HG02610 (cell line): ENCODE results near the gene ZBTB20.

ENCODE experiments used
- ATAC-seq: cut with Tn5 transposase; IDR thresholded peaks from one replicate; pipeline ENCODE4 v1.9.1; 2021; ENCODE audit warnings: mild to moderate bottlenecking, moderate library complexity; ENCODE audit not compliant: unreplicated experiment

The ZBTB20 gene

DNA sequence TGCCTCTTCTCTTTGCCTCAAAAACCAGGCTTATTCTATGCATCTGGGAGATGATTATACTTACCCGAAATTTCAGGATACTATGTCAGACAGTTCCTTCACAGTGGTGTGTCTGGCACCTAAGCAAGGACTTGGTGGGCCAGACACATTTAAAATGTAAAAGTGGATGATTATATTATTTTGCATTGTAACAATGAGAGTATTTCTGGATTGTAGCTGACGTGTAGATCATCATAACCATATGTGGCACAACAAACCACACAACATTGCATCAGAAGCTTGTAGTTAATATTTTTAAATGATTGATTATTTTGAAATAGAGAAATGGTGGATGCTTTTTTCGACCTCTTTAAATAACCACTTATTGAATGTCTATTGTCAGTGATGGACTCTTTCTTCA lies 744.2 kb downstream of the ZBTB20 start:
- no peak for ATAC-seq

DNA sequence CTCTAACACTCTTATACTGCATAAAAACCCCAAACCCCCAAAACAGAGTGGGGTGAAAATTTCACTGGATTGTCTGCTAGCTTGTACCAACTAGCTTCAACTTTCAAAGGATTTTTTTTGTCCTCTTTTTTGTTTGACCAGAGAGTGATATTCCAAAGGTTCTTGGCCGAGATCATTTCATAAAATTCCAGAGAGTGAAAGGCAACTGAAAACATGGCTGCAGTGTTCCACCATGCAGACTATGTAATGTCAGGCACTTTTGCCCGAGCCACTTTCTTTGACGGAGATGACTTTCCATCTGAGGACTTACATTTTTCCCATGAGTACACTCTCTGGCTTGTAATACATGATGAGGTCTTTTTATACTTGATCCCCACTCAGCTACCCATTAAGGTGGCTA lies 745.7 kb downstream of the ZBTB20 start:
- no peak for ATAC-seq

DNA sequence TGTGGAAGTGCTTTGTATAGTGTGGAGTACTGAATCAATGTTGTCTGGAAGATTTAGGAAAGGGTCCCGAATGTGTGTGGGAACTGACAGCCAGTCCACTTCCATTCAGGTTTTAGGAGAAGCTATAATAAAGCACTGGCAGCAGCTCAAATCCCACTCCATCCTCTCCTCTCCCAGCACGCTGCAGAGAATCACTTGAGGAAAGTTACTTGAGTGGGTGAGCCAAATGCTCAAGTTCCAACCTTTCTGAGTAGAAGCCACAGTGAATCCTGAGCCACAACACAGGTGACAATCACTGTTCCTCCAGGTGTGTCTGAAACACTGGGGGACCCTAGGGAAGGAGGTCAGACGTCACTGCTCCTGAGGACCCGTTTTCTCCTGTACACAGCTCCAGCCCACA lies 746.7 kb downstream of the ZBTB20 start:
- no peak for ATAC-seq

DNA sequence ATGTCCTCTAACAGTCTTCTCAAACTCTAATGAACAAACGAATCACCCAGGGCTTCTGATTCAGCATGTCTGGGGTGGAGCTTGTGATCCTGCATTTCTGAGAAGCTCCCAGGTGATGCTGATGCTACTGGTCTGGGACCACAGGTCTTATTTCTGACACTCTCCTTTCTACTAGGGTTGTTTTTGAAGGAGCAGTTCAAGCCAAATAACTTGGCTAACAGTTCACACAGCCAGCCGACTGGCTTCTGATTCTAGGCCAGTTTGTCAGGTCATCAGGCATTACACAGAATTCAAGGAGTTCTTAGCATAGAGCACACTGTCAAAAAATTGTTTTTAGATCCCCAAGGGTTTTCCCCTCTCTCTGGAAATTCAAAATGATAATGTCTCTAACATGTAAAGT lies 752.5 kb downstream of the ZBTB20 start:
- ATAC-seq = no peak

DNA sequence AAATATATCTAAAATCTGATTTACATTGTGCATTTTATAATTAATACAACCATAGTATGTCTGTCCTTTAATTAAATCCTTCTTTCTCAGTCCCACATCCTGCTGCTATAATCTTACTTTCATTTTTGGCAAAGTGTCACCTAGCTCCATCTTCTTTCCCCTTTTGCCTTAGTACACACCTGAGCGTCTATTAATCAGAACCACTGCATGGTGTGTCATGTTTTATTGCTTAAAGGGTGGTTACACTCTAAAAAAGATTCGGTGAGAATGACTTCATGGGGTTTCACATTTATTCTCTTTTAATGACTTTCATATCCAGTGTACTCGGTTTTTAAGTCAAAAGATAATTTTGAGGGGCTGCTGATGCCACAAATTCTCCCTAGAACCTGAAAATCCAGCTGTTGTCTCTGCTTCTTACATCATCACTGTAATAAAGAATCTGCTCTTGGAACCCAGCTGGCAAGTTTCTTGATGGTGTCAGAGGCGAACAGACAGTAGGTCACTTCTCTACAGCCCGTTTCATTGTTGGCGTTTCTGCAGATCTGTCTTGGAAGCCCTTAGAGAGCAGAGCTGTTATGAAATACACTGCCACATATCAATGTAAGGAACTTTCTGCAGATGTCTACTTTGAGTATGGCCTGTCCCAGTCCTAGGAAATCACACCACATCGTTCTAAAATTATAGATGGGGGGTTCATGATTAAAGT lies 753.6 kb downstream of the ZBTB20 start:
- no peak for ATAC-seq

DNA sequence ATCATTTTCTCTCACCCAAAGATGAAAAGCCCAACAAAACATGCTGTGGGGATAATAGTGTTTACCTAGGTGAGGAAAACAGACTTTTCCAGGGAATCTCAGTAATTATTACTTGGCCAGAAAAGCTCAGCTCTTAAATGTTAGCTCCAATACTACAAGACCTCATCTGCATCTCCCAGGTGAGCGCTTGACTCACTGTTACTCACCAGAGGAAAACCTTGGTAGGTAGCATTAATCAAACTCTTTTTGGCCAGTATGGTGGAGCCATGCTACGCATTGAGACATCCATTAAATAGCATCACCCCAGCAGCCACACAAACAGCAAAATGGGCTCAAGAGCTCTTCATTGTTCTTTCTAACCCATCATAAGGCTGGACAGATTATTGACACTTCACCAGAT lies 754.3 kb downstream of the ZBTB20 start:
- ATAC-seq = no peak

DNA sequence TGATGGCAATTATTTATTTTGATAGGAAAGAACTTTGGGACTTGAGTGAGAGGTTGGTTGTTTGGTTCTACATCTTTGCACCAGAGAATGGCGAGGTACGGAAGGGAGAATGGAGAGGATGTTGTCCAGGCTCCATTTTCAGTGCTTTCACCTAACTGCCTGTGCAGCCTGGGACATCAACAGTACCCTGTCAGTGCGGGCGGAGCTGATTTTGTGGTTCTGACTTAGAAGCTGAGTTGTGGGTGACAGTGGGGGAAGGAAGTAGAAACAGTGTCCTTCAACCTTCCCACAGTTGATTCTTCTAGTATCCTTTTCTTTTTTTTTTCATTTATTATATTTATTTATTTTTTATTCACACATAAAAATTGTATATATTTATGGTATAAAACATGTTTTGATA lies 757.9 kb downstream of the ZBTB20 start:
- ATAC-seq = no peak

DNA sequence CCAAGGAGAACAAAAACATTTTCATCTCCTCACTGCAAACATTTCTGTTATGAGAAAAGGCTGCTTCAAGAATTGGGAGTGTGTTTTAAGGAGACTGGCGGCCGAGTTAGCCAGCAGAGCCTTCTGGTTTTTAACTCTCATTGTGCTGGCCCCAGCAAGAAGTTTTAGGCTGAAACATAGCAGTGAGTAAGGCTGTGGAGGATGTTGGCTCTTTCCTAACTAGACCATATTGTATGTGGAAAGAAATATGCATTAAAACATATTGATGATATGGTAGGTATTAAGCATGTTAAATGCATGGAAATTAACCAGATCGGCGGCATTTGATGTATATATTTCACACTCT lies 762.6 kb downstream of the ZBTB20 start:
- ATAC-seq = no peak

DNA sequence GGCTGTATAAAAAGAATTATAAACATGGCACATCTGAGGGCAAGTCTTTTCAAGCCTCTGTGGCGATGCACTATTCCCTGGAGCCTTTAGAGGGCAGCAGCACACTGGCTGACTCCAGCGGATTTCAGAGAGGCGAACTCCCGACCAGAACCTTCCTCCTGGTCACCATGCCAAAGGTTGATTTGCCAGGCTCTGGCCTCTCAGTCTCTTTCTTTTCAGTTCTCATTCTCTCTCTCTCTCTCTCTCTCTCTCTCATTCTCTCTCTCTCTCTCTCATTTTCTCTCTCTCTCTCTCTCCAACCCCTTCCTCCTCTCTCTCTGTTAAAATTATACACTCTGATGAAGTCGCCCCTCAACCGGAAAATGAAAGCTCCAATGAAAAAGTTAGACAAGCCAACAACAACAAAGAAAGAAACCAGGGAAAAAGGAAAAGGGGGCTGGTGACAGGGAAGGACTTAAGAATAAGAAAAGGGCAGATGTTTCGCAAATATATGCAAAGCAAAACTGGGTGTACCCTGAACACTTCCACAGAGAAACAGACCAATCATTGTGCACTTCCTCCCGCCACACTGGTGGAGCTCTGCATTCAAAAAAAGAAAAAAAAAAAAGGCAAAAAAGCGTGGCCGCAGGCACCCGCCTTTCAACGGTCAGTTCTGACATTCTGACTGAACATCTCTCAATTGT lies 763.1 kb downstream of the ZBTB20 start:
- peak; percentile 88 for ATAC-seq

DNA sequence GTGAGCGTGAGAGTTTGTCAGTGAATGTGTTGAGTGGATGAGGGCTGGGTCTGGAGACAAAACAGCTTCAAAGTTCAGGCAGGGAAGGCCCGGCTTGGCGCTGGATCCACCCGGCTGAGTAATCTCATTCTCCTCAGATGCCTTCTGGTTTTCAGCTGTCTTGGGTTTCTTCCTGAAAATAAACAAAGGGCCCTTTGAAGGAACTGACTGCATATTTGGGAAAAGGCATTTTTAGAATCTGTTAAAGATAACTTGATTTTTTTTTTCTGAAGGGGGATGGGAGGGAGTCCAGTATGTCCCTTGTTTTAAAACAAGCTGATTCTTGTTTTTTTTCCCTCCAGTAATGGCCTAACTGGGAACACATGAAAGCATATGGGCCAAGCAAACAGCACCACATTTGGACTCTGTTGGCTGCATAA lies 766.8 kb downstream of the ZBTB20 start:
- ATAC-seq = no peak

DNA sequence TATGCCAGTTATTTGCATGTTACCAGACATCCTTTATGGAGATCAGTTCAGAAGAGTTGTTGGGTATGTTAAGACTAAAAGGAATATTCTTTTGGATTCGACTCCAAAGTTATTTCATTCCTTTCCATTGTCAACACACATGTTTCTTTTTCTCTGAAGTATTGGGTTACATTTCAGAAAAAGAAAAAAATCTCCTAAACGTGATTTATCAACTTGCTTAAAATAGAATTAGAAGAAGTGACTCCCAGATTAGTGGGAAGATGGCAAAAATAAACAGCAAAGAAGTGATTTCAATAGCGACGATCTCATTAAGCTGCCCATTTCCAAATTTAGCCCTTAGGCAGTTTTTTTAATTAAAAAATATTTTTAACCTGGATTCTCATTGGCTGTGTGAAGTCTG lies 767.8 kb downstream of the ZBTB20 start:
- ATAC-seq = no peak

DNA sequence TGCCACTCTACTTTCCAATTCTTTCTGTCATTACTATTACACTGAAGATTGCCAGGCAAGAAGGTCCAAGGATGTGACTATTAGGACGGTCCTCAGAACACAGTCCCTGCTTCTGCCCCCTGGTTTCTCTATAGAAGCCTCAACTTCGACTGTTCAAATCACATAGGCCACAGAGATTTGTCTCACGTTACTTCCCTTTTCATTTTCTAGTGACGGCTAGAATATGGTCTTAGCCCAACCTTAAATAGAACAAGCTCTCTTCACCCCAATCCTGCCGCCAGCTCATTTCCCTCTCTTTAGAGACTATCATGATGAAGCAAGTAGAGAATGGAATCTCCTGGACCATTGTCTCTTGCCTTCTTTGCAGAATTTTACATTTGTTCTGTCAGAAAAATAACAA lies 768.3 kb downstream of the ZBTB20 start:
- ATAC-seq = no peak

DNA sequence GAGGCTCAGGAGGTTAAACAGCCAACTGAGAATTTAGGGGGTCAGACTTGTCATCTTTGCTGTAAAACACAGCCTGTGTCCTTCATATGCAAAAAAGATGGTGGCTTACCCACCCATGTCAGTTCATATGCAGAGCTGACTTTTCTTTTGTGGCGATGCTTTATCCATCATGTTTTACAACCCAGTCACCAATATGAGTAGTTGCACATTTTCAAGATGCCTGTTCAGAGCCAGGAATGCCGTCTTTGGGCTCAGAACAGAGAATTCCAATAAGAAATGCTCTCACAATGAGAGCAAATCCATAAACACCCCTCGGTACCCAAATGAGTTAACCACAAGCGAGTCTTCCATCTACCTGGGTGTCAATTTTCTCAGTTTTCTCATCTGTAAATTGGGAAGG lies 769.7 kb downstream of the ZBTB20 start:
- no peak for ATAC-seq

DNA sequence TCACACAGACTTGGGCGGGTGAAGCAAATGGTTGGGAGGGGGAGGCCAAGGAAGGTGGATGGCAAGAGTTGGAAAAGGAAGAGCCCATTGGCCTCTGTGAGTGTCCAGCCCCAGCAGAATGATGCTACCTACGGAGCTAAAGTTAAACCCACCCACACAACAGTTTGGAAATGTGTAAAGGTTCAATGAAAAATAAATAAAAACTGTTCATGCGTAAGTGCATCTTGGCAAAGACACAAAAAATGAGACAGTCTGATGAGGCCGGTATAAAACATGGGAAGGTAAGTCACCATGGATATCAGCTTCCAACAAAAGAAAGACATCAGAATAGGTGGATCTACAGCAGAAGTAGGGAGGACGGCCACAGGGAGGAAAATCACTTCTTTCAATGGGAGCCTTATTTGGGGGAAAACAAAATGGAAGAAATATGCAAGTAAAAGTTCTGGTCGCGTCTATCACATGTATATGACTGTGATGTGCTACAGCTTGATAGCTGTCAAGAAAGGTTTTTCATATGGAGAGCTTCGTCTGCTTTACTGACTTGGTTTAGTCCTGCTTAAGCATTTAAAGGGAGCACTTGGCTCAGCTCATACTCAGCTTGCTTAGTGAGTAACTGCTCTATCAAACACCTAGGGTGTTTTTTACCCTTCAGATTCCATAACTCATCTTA lies 770.4 kb downstream of the ZBTB20 start:
- ATAC-seq = no peak

DNA sequence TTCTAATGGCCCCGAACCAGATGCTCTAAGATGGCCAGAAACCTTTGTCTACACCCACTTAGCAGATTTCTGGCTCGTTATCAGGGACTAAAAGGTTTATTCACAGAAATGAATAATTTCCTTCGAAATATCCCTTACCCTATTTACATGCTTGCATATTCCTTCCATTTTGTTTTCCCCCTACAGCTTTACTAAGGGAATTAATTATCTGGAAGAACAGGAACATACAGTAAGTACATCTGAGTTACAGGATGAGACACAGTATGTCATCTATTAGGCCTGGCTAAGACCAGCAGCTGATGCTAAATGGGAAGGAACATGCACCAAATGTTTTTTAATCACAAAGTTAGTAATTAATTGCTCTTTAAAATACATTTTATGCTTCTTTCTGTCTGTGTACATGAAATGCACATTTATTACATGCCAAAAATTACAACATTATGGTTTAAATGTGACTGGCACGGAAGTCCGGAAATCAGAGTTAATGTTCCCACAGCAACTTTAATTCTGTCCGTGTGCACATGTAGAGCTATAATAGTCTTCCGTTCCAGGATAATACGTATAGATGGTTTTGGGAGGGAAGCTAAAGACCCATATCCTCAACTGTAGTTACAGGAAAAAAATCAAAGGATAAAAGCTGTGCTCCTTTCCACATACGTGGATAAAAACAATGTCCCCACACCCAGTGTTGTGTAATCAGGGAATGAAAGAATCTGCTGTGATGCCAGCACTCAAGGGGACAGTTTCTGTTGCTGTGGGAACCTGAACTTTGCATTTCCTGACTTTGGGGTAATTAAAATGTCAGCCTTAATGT lies 771.3 kb downstream of the ZBTB20 start:
- no peak for ATAC-seq

DNA sequence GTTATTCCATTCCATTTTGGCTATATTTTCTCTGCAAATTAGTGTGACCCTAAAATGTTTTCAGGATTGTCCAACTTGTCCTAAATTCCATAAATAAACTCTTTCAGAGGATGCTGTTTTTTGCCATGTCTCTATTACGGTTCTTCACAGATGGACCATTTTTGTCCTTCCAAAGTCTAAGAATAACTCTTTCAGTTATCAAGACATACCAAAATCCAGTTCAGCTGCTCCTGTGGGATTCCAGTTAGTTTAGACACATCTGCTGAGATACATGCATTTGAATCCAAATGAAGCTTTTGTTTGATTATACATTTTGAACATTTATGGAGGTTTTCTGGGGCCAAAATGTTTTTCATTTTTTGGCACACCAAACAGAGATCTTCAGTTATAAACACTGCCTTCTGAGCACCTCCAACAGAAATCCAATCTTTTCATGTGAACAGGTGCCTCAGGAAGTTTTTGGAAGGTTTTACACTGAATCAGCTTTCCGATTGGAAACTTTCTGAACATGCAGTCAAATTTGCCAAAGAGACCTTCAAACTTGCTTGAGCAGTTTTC lies 772.6 kb downstream of the ZBTB20 start:
- ATAC-seq = no peak

DNA sequence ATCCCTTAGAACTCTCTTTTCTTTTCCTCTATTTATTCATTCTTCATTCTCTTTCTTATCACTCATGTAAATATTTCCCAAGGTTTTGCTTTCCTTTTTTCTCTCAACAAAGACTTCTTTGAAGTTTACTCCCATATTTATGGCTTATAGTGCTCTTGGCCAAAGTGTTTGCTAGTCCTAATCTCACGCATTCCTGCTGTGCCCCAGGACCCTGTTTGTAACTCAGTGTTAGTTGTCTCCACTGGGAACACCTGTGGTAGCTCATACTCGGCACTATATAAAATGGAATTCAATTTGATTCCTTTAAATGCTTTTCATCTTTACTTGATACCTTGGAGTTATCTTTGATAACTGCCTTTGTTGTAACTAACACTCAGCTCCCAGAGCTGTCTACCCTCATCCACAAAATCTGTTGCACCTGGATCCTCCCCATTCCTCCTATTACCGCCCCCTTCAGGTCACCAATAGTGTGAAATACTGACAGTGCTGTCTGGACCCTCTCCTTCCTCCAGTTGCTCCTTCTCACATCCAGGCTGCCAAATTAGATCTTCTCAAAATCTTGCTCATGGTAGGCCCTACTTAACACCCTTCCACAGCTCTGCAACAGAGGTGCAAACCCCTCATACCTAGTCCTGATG lies 776.4 kb downstream of the ZBTB20 start:
- no peak for ATAC-seq

DNA sequence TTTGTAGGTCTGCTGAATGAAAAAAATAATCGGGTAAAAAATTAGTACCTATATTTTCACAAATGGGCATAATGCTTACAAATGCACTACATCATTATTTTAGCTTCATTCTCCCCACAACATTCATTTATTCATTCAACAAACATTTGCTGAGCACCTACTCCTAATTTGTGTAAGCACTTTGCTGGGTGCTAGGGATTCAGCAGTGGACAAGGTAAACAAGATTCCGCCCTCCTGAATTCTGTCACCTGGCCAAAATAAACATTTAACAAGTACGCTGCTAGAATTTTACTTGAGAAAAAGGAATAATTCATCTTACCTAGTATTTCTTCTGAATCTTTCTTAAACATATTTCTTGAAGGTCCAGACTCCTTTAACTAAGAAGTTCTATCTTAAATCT lies 781.2 kb downstream of the ZBTB20 start:
- no peak for ATAC-seq

DNA sequence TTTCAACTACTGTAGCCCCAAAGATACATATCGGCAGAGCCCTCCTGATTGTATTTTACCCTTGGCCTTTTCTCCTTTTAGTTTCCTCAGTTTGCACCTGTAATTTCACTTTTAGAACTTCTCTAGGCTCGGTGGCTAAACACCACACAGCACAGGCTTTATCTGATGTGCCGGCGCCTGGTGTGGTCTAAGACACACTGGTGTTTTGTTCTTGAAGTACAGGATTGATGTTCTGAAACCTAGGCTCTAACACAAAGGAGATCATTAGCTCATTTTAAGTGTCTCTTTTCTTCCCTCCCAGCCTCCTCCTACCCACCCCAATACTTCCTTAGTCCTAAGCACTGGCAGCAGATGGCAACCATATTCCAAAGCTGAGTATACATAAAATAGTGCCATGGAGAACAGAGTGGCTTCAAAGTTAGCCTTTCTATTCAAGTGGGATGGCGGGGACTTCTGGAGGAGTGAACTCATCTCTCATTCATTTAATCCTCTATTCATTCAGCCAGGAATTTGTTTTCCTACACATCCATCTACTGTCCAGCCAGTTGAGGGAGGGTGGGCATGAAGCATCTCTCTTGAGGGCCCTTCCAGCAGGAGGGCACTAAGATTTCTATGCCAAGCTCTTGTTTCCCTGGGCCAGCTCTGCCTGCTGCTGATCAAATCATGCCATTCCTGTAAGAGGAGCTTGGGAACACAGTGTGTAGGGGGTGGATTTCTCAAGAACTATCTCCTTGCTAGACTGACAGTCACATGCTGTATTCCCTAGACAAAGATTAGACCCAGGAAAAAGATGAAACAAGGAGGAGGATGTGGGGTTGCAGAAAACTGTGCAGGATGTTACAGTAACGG lies 782.1 kb downstream of the ZBTB20 start:
- ATAC-seq = no peak
